HepG2 (cell line): ENCODE measurements around the gene SMARCC1. TPM values are rescaled to one million over a fixed set of nuclear protein-coding genes. Genes with fewer than 3 reads are reported as not detected.
A peak's percentile ranks its signal among the peaks of the same experiment; 100 is the strongest.

ENCODE experiments used
- ATAC-seq: fragments of 200-7000 bp; cut with Tn5 transposase; 3 replicates; pipeline ENCODE4 v1.9.1; 2020; ENCODE audit warnings: mild to moderate bottlenecking, moderate library complexity
- BruUV-seq: library from RNA; stranded (reverse); fragments of 400-500 nt; replicated peaks from 2 replicates; lab custom pipeline; 2021; lab: Mats Ljungman, UMichigan
- CTCF ChIA-PET: fragments of 300-600 bp; formaldehyde crosslinking; extraction: SDS; loops from one replicate; lab custom pipeline; 2021; ENCODE audit warnings: low total read pairs, inconsistent platforms, low intra/inter-chr PET ratio; lab: Yijun Ruan, JAX
- POLR2A ChIA-PET: fragments of 350-600 bp; sonication (Branson Sonifier 250); formaldehyde crosslinking; loops from one replicate; lab custom pipeline; 2020; ENCODE audit warnings: antibody characterized with exemption, inconsistent platforms; lab: Yijun Ruan, JAX
- DNase-seq: peaks from one replicate; pipeline ENCODE4 v3.0.0-alpha.2; 2015; ENCODE audit warnings: low spot score
- FAIRE-seq: peaks from 3 replicates; lab custom pipeline; 2011; peaks lifted over from hg19 to GRCh38; lab: Jason Lieb, UNC
- H2AFZ ChIP-seq: one replicate; pipeline ENCODE4 v1.6.1; 2011; ENCODE audit warnings: low read length, inconsistent platforms
- H3K27ac ChIP-seq: fragments of 300-600 bp; 3 replicates; pipeline ENCODE4 v1.8.0; 2011; ENCODE audit warnings: mixed run types, mild to moderate bottlenecking, mixed read lengths, low read length, inconsistent platforms; ENCODE audit not compliant: insufficient read depth; ENCODE audit errors: extremely low read length
- H3K27me3 ChIP-seq, 2 experiments: fragments of 200-600 bp in 1 of 2; 2 replicates in 1 of 2; 3 replicates in 1 of 2; pipeline versions ENCODE4 v1.6.0 to v1.8.0; 2011; ENCODE audit warnings: low read length in 2 of 2, mild to moderate bottlenecking in 2 of 2, moderate library complexity in 2 of 2, inconsistent platforms in 1 of 2; ENCODE audit not compliant: insufficient read depth in 2 of 2, control insufficient read depth in 1 of 2
- H3K36me3 ChIP-seq, 2 experiments: fragments of 200-600 bp in 1 of 2; replicated peaks in 1 of 2; 2 replicates in 1 of 2; 3 replicates in 1 of 2; pipeline versions ENCODE4 v1.5.1 to v1.8.0; 2011; ENCODE audit warnings: low read length in 2 of 2, inconsistent platforms in 1 of 2; ENCODE audit not compliant: insufficient read depth in 2 of 2, control insufficient read depth in 1 of 2
- H3K4me1 ChIP-seq: 2 replicates; pipeline ENCODE4 v1.5.1; 2012; ENCODE audit warnings: low read length, inconsistent platforms; ENCODE audit not compliant: insufficient read depth
- H3K4me2 ChIP-seq: 2 replicates; pipeline ENCODE4 v1.6.0; 2011; ENCODE audit warnings: low read depth, low read length, inconsistent platforms
- H3K4me3 ChIP-seq, 3 experiments: fragments of 200-600 bp in 1 of 3; sonication (generic), shearing (Covaris generic) in 1 of 3; replicated peaks in 1 of 3; 2 replicates each; pipeline ENCODE4 v1.5.1; 2011 to 2016; ENCODE audit warnings: low read length in 3 of 3, inconsistent platforms in 2 of 3, low read depth in 2 of 3, mild to moderate bottlenecking in 2 of 3, control low read depth in 1 of 3, mixed read lengths in 1 of 3; ENCODE audit not compliant: insufficient read depth in 1 of 3
- H3K79me2 ChIP-seq: one replicate; pipeline ENCODE4 v1.6.1; 2011; ENCODE audit warnings: low read length, inconsistent platforms; ENCODE audit not compliant: insufficient read depth
- H3K9ac ChIP-seq: 2 replicates; pipeline ENCODE4 v1.6.0; 2011; ENCODE audit warnings: mild to moderate bottlenecking, low read depth, low read length, inconsistent platforms; ENCODE audit not compliant: insufficient read depth
- H3K9me3 ChIP-seq: 2 replicates; pipeline ENCODE4 v1.5.1; 2012; ENCODE audit warnings: mild to moderate bottlenecking, low read length
- H4K20me1 ChIP-seq: 2 replicates; pipeline ENCODE4 v1.6.0; 2011; ENCODE audit warnings: inconsistent platforms, mild to moderate bottlenecking, low read length, moderate library complexity; ENCODE audit not compliant: insufficient read depth
- CBX1 ChIP-seq: IDR thresholded peaks from one replicate; pipeline ENCODE4 v1.6.1; 2016; ENCODE audit warnings: antibody characterized with exemption, low read depth
- EED ChIP-seq: sonication (generic); formaldehyde crosslinking; IDR thresholded peaks from 2 replicates; pipeline ENCODE4 v1.5.0; 2020; ENCODE audit warnings: mild to moderate bottlenecking, missing genetic modification reagents
- EZH2 ChIP-seq: conservative IDR thresholded peaks from 2 replicates; pipeline ENCODE4 v1.6.1; 2012; ENCODE audit warnings: mild to moderate bottlenecking, low read depth, low read length, moderate library complexity
- PHF21A ChIP-seq: sonication (generic); formaldehyde crosslinking; IDR thresholded peaks from 2 replicates; pipeline ENCODE4 v1.5.0; 2020; ENCODE audit warnings: mild to moderate bottlenecking, missing genetic modification reagents
- REXO4 ChIP-seq: sonication (generic); formaldehyde crosslinking; IDR thresholded peaks from 2 replicates; pipeline ENCODE4 v1.8.0; 2022; ENCODE audit warnings: missing genetic modification reagents, mild to moderate bottlenecking, borderline replicate concordance
- SIN3B ChIP-seq: fragments of 150-350 bp; IDR thresholded peaks from 2 replicates; pipeline ENCODE4 v1.6.1; 2014; ENCODE audit warnings: low read length
- ZBTB40 ChIP-seq, 2 experiments: fragments of 450-650 bp in 1 of 2; sonication (generic) in 1 of 2; formaldehyde crosslinking in 1 of 2; IDR thresholded peaks; 2 replicates each; pipeline versions ENCODE4 v1.6.1 to v1.8.0; 2016 to 2022; ENCODE audit warnings: antibody characterized with exemption in 1 of 2, mild to moderate bottlenecking in 1 of 2, missing genetic modification reagents in 1 of 2
- ZNF12 ChIP-seq: sonication (generic); formaldehyde crosslinking; IDR thresholded peaks from 2 replicates; pipeline ENCODE4 v1.5.0; 2020; ENCODE audit warnings: missing genetic modification reagents
- ZNF367 ChIP-seq: sonication (generic); formaldehyde crosslinking; IDR thresholded peaks from 2 replicates; pipeline ENCODE4 v1.4.0; 2020; ENCODE audit warnings: missing genetic modification reagents, borderline replicate concordance
- ZNF674 ChIP-seq: sonication (generic); formaldehyde crosslinking; IDR thresholded peaks from 2 replicates; pipeline ENCODE4 v1.5.0; 2020; ENCODE audit warnings: low read depth, mild to moderate bottlenecking, missing genetic modification reagents
- ZSCAN30 ChIP-seq: sonication (generic); formaldehyde crosslinking; IDR thresholded peaks from 2 replicates; pipeline ENCODE4 v1.5.0; 2020; ENCODE audit warnings: mild to moderate bottlenecking, missing genetic modification reagents
- WGBS: methylation state at CpG from one replicate; pipeline ENCODE4 v1.1.6; 2017; ENCODE audit warnings: low lambda C conversion rate; 5-methylcytosine and 5-hydroxymethylcytosine counted together
- in situ Hi-C: cut with HindIII; loops from 2 replicates; pipeline ENCODE4 v1.10.0; 2017; ENCODE audit warnings: low pct_unique_long_range_greater_than_20kb; ENCODE audit not compliant: extremely low pct_ligation_motif_present
- intact Hi-C: fragments of 100-400 bp; cut with micrococcal nuclease; formaldehyde crosslinking; loops from one replicate; pipeline ENCODE4 v1.10.0; 2022; ENCODE audit not compliant: unreplicated experiment
- polyA plus RNA-seq, 8 experiments: library from polyadenylated mRNA; depleted of rRNA in 3 of 8; stranded (reverse) in 7 of 8; unstranded in 1 of 8; fragments of >200 nt; fragmentation: Illumina TruSeq in 4 of 8; extraction: Trizol in 4 of 8; gene quantifications; 2 replicates each; pipeline versions ENCODE4 v1.2.1 to v1.2.3, GENCODE V29; 2011 to 2016; ENCODE audit warnings: low read depth in 4 of 8, missing spikeins in 1 of 8, mixed read lengths in 1 of 8; ENCODE audit not compliant: insufficient read depth in 1 of 8
- total RNA-seq, 5 experiments: library from RNA; depleted of rRNA; stranded (reverse); fragments of >200 nt; fragmentation: Illumina TruSeq; extraction: Trizol; gene quantifications; 2 replicates each; pipeline ENCODE4 v1.2.3, GENCODE V29; 2016; ENCODE audit warnings: low read depth in 1 of 5
- TF ChIP-seq, protein P1 (sequence below): sonication (generic); formaldehyde crosslinking; IDR thresholded peaks from 2 replicates; pipeline ENCODE4 v1.5.0; 2020; ENCODE audit warnings: missing genetic modification reagents, mild to moderate bottlenecking, borderline replicate concordance
- TF ChIP-seq, protein P2 (sequence below): sonication (generic); formaldehyde crosslinking; IDR thresholded peaks from 2 replicates; pipeline ENCODE4 v1.5.1; 2020; ENCODE audit warnings: missing genetic modification reagents, mild to moderate bottlenecking, borderline replicate concordance

The SMARCC1 gene
- total and polyA plus RNA-seq, 2 of the 13 experiments (the other 11 are each of a cell fraction or from before 2014, with no cell fraction given), result 47.9 to 58.4 TPM

DNA sequence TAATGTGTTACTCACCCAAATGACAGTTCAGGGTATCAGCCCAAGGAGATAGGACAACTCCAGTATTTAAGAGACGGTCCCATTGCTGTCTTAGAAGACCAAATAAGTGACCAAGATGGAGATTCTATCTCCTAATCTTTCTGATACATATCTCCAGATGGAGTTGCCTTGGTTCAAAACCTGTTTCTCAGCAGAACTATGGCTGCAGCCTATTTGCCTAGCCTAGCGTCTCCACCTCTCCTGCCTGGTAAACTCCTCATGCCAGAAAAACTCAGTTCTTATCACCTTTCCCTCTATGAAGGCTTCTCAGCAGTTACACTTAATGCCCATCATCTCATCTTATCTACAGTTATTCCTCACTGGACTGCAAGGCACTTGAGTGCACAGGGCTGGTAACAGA lies 201.8 kb downstream of the SMARCC1 start:
- ATAC-seq, result peak; percentile 5; the same call in 1 of the 3 replicates
- Histone ChIP-seq H3K27ac (no peak overlapping the region), H3K9me3 (no peaks in the 10 kb centered on the region), H2AFZ (no peak overlapping the region), H3K36me3 (no peaks in the 10 kb centered on the region), H3K4me3 (no peak overlapping the region), H3K4me1 (peaks cover 20% of the 10 kb centered on the region), H3K79me2 (no peaks in the 10 kb centered on the region), H3K27me3 (peaks cover 7 to 38% of the 10 kb centered on the region in 2 experiments), H4K20me1 (peaks cover 6% of the 10 kb centered on the region; the same call in 1 of the 2 replicates), H3K4me2 (no peak overlapping the region), H3K9ac (no peak overlapping the region)
- in situ Hi-C loops (no loop called here), intact Hi-C loops (loop anchor here (2.0 kb wide), 1 partner anchor 57 kb away; no protein-coding TSS in a partner anchor)
- FAIRE-seq, result no peak
- CTCF ChIA-PET, result no interaction called here
- DNase-seq, result no peak
- TF ChIP-seq PHF21A (CRISPR knock-in tag) (no peak), EZH2 (no peak), ZNF367 (CRISPR knock-in tag) (no peak), ZNF674 (CRISPR knock-in tag) (no peak), CBX1 (no peak), ZNF12 (CRISPR knock-in tag) (no peak), ZBTB40 (IDR thresholded peaks at IDR 0.05) (no peak), ZBTB40 (CRISPR knock-in tag; IDR thresholded peaks at IDR 0.05) (no peak), REXO4 (no peak), SIN3B (no peak), EED (CRISPR knock-in tag) (no peak), ZSCAN30 (CRISPR knock-in tag) (no peak)
- TF ChIP-seq, protein P1, sequence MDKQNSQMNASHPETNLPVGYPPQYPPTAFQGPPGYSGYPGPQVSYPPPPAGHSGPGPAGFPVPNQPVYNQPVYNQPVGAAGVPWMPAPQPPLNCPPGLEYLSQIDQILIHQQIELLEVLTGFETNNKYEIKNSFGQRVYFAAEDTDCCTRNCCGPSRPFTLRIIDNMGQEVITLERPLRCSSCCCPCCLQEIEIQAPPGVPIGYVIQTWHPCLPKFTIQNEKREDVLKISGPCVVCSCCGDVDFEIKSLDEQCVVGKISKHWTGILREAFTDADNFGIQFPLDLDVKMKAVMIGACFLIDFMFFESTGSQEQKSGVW (CRISPR knock-in tag), result no peak
- TF ChIP-seq, protein P2, sequence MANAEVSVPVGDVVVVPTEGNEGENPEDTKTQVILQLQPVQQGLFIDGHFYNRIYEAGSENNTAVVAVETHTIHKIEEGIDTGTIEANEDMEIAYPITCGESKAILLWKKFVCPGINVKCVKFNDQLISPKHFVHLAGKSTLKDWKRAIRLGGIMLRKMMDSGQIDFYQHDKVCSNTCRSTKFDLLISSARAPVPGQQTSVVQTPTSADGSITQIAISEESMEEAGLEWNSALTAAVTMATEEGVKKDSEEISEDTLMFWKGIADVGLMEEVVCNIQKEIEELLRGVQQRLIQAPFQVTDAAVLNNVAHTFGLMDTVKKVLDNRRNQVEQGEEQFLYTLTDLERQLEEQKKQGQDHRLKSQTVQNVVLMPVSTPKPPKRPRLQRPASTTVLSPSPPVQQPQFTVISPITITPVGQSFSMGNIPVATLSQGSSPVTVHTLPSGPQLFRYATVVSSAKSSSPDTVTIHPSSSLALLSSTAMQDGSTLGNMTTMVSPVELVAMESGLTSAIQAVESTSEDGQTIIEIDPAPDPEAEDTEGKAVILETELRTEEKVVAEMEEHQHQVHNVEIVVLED (CRISPR knock-in tag), result no peak
- POLR2A ChIA-PET, result no interaction called here
- no TSS peak for BruUV-seq
- 75% methylated on average over 2 of the region's 2 CpGs for WGBS
